HCT116 (cell line): ENCODE results near the gene DNM2. TPM values are rescaled to one million over a fixed set of nuclear protein-coding genes. Genes with fewer than 3 reads are reported as not detected.

Source experiments
- ATAC-seq: fragments of 200-7000 bp; cut with Tn5 transposase; 2 replicates; pipeline ENCODE4 v1.9.1; 2020; ENCODE audit warnings: mild to moderate bottlenecking, moderate library complexity
- BruUV-seq: library from RNA; stranded (reverse); fragments of 400-500 nt; replicated peaks from 2 replicates; lab custom pipeline; 2021; lab: Mats Ljungman, UMichigan
- CTCF ChIA-PET: fragments of 300-600 bp; sonication (Branson Sonifier 250); formaldehyde crosslinking; loops from one replicate; lab custom pipeline; 2021; ENCODE audit warnings: antibody characterized with exemption; lab: Charles Lee
- POLR2A ChIA-PET: fragments of 300-600, 350-600 bp; sonication (Branson Sonifier 250); formaldehyde crosslinking; loops from one replicate; lab custom pipeline; 2021; ENCODE audit warnings: antibody characterized with exemption; lab: Charles Lee
- RAD21 ChIA-PET, 2 experiments: fragments of 300-600 bp; sonication (Branson Sonifier 250); formaldehyde crosslinking; loops; one replicate each; lab custom pipeline; 2023; ENCODE audit warnings: low total read pairs in 2 of 2; ENCODE audit not compliant: uncharacterized antibody in 2 of 2, unreplicated experiment in 2 of 2, low non-redundant PET in 1 of 2; lab: Charles Lee
- DNase-seq: peaks from one replicate; pipeline ENCODE4 v3.0.0-alpha.2; 2010; ENCODE audit warnings: low read depth, low spot score
- H2AFZ ChIP-seq: fragments of 200-600 bp; shearing (Covaris generic), sonication (generic); 2 replicates; pipeline ENCODE4 v1.6.1; 2017; ENCODE audit warnings: low read depth, mixed run types, mixed read lengths, antibody characterized with exemption, low read length; ENCODE audit not compliant: poor library complexity, severe bottlenecking
- H3K27ac ChIP-seq: 2 replicates; pipeline ENCODE4 v1.5.1; 2012; ENCODE audit warnings: low read depth, low read length
- H3K27me3 ChIP-seq: fragments of 200-600 bp; sonication (generic); 2 replicates; pipeline ENCODE4 v1.6.1; 2016; ENCODE audit warnings: mixed run types, low read length, mixed read lengths; ENCODE audit not compliant: insufficient read depth
- H3K36me3 ChIP-seq, 2 experiments: fragments of 200-500 bp in 1 of 2; fragments of 200-600 bp in 1 of 2; sonication (Bioruptor generic) in 1 of 2; sonication (generic) in 1 of 2; 2 replicates each; pipeline versions ENCODE4 v1.5.1 to v1.6.1; 2014 to 2016; ENCODE audit warnings: low read length in 2 of 2, inconsistent platforms in 1 of 2, mixed read lengths in 1 of 2, mixed run types in 1 of 2; ENCODE audit not compliant: insufficient read depth in 2 of 2, control insufficient read depth in 1 of 2
- H3K4me1 ChIP-seq, 2 experiments: fragments of 200-600 bp in 1 of 2; sonication (generic) in 1 of 2; 2 replicates each; pipeline versions ENCODE4 v1.5.1 to v1.6.1; 2012 to 2017; ENCODE audit warnings: low read length in 2 of 2, inconsistent platforms in 1 of 2, mild to moderate bottlenecking in 1 of 2, mixed read lengths in 1 of 2, mixed run types in 1 of 2, moderate library complexity in 1 of 2; ENCODE audit not compliant: insufficient read depth in 2 of 2, control insufficient read depth in 1 of 2
- H3K4me2 ChIP-seq: fragments of 200-600 bp; sonication (generic); 2 replicates; pipeline ENCODE4 v1.6.1; 2017; ENCODE audit warnings: mixed run types, low read length, mixed read lengths
- H3K4me3 ChIP-seq, 2 experiments: fragments of 200-600 bp in 1 of 2; sonication (generic) in 1 of 2; replicated peaks in 1 of 2; 2 replicates each; pipeline ENCODE4 v1.5.1; 2011 to 2016; ENCODE audit warnings: low read length in 2 of 2, control low read depth in 1 of 2, low read depth in 1 of 2, mild to moderate bottlenecking in 1 of 2, mixed read lengths in 1 of 2, mixed run types in 1 of 2
- H3K79me2 ChIP-seq: fragments of 200-600 bp; sonication (generic); 2 replicates; pipeline ENCODE4 v1.6.1; 2017; ENCODE audit warnings: mild to moderate bottlenecking, mixed run types, low read length, moderate library complexity, mixed read lengths; ENCODE audit not compliant: insufficient read depth
- H3K9ac ChIP-seq: fragments of 200-600 bp; sonication (generic); 2 replicates; pipeline ENCODE4 v1.6.1; 2016; ENCODE audit warnings: low read length, mixed read lengths
- H3K9me2 ChIP-seq: fragments of 200-600 bp; sonication (generic), shearing (Covaris generic); 2 replicates; pipeline ENCODE4 v1.6.1; 2017; ENCODE audit warnings: mixed run types, mild to moderate bottlenecking, moderate library complexity; ENCODE audit not compliant: insufficient read depth
- H3K9me3 ChIP-seq, 2 experiments: fragments of 200-500 bp in 1 of 2; fragments of 200-600 bp in 1 of 2; sonication (Bioruptor generic) in 1 of 2; sonication (generic) in 1 of 2; 2 replicates each; pipeline ENCODE4 v1.6.1; 2014 to 2017; ENCODE audit warnings: low read length in 2 of 2, mixed read lengths in 2 of 2, inconsistent platforms in 1 of 2, low read depth in 1 of 2, mild to moderate bottlenecking in 1 of 2, mixed run types in 1 of 2, moderate library complexity in 1 of 2; ENCODE audit not compliant: control insufficient read depth in 1 of 2, insufficient read depth in 1 of 2
- H4K20me1 ChIP-seq: fragments of 200-600 bp; sonication (generic), shearing (Covaris generic); 2 replicates; pipeline ENCODE4 v1.6.1; 2017; ENCODE audit warnings: mixed run types, mild to moderate bottlenecking, moderate library complexity; ENCODE audit not compliant: insufficient read depth
- CBX3 ChIP-seq: IDR thresholded peaks from 2 replicates; pipeline ENCODE4 v1.6.1; 2012; ENCODE audit warnings: low read depth
- CEBPB ChIP-seq: IDR thresholded peaks from 2 replicates; pipeline ENCODE4 v1.6.1; 2012; ENCODE audit warnings: low read depth
- EGR1 ChIP-seq: IDR thresholded peaks from 2 replicates; pipeline ENCODE4 v1.6.1; 2012; ENCODE audit warnings: low read depth
- ELF1 ChIP-seq: IDR thresholded peaks from 2 replicates; pipeline ENCODE4 v1.6.1; 2012; ENCODE audit warnings: low read depth, borderline replicate concordance
- EZH2 ChIP-seq: fragments of 200-600 bp; sonication (generic); IDR thresholded peaks from 2 replicates; pipeline ENCODE4 v1.6.1; 2017; ENCODE audit warnings: antibody characterized with exemption, mixed run types
- EZH2phosphoT487 ChIP-seq: fragments of 200-600 bp; IDR thresholded peaks from 2 replicates; pipeline ENCODE4 v1.6.1; 2018; ENCODE audit warnings: antibody characterized with exemption, borderline replicate concordance
- FOSL1 ChIP-seq: IDR thresholded peaks from 2 replicates; pipeline ENCODE4 v1.6.1; 2012; ENCODE audit warnings: low read depth
- MAX ChIP-seq: IDR thresholded peaks from 2 replicates; pipeline ENCODE4 v1.6.1; 2012
- POLR2AphosphoS5 ChIP-seq: IDR thresholded peaks from 2 replicates; pipeline ENCODE4 v1.6.1; 2011; ENCODE audit warnings: mild to moderate bottlenecking, low read depth, low read length, moderate library complexity
- RAD21 ChIP-seq: IDR thresholded peaks from 2 replicates; pipeline ENCODE4 v1.6.1; 2012; ENCODE audit warnings: low read depth, mild to moderate bottlenecking
- REST ChIP-seq: IDR thresholded peaks from 2 replicates; pipeline ENCODE4 v1.6.1; 2012; ENCODE audit warnings: low read depth
- SIN3A ChIP-seq: IDR thresholded peaks from 2 replicates; pipeline ENCODE4 v1.6.1; 2012; ENCODE audit warnings: low read depth
- SRF ChIP-seq: IDR thresholded peaks from 2 replicates; pipeline ENCODE4 v1.6.1; 2012; ENCODE audit warnings: low read depth
- TCF7L2 ChIP-seq: IDR thresholded peaks from 2 replicates; pipeline ENCODE4 v1.7.0; 2011; ENCODE audit warnings: borderline replicate concordance, inconsistent platforms; ENCODE audit not compliant: insufficient read depth, insufficient read length; ENCODE audit errors: extremely low read depth
- YY1 ChIP-seq: IDR thresholded peaks from 2 replicates; pipeline ENCODE4 v1.6.1; 2011; ENCODE audit warnings: low read length, low read depth, moderate library complexity, mild to moderate bottlenecking; ENCODE audit not compliant: insufficient replicate concordance; ENCODE audit errors: extremely low read depth
- ZBTB33 ChIP-seq: IDR thresholded peaks from 2 replicates; pipeline ENCODE4 v1.6.1; 2011; ENCODE audit warnings: mild to moderate bottlenecking, low read length, moderate library complexity; ENCODE audit not compliant: insufficient replicate concordance; ENCODE audit errors: extremely low read depth
- ZFX ChIP-seq: fragments of 450-650 bp; IDR thresholded peaks from 2 replicates; pipeline ENCODE4 v1.6.1; 2017
- ZNF274 ChIP-seq: fragments of 200-500 bp; sonication (Bioruptor generic); IDR thresholded peaks from 2 replicates; pipeline ENCODE4 v1.6.1; 2014; ENCODE audit warnings: mild to moderate bottlenecking, low read depth, low read length, inconsistent platforms
- intact Hi-C: fragments of 100-400 bp; cut with micrococcal nuclease; formaldehyde crosslinking; loops from 2 replicates; pipeline ENCODE4 v1.10.0; 2022
- total RNA-seq: library from RNA; stranded (reverse); gene quantifications from one replicate; pipeline ENCODE4 v1.2.1, GENCODE V29; 2021; ENCODE audit not compliant: unreplicated experiment
- TF ChIP-seq, protein P1 (sequence below): IDR thresholded peaks from 2 replicates; pipeline ENCODE4 v1.6.1; 2012

DNM2 gene
- total RNA-seq, 1 experiment from 2014 or later: 183 TPM

DNA sequence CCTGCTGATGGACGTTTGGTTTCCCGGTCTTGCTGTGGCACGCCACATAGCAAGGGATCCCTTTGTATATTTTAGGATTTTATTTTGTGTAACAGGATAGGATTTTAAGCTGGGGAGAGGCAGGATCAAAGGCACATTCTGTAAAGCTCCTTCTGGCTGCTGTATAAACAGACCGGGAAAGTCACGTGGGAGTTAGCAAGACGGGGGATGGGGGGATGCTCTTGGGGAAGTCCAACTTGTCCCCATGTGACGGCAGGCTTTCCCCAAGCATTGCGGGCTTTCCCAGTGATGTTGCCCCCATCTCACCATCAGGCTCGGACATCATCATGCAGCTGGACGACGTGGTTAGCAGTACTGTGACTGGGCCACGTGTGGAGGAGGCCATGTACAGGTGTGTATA lies 10.9 kb upstream of the DNM2 start:
- H3K79me2 ChIP-seq: peaks cover 5% of the 10 kb centered on the region
- H3K9me2 ChIP-seq: no peaks in the 10 kb centered on the region
- peaks cover 0 to 10% of the 10 kb centered on the region in 2 experiments; a peak in 2 of 4 replicates for H3K36me3 ChIP-seq
- no peak for ATAC-seq
- POLR2A ChIA-PET: no interaction called here
- no peaks in the 10 kb centered on the region for H4K20me1 ChIP-seq
- H3K4me3 ChIP-seq: no peak overlapping the region
- no peak overlapping the region for H3K4me2 ChIP-seq
- no peak overlapping the region for H2AFZ ChIP-seq
- BruUV-seq: no TSS peak
- no peak overlapping the region for H3K27ac ChIP-seq
- no peak overlapping the region for H3K9ac ChIP-seq
- no peak for TF ChIP-seq EZH2
- TF ChIP-seq ZNF274: no peak
- no peak for TF ChIP-seq ELF1
- TF ChIP-seq YY1: no peak
- TF ChIP-seq EGR1: no peak
- TF ChIP-seq REST: no peak
- TF ChIP-seq ZFX: no peak
- TF ChIP-seq CEBPB: no peak
- TF ChIP-seq FOSL1: no peak
- TF ChIP-seq, protein P1, sequence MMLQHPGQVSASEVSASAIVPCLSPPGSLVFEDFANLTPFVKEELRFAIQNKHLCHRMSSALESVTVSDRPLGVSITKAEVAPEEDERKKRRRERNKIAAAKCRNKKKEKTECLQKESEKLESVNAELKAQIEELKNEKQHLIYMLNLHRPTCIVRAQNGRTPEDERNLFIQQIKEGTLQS: no peak
- no peak for TF ChIP-seq EZH2phosphoT487
- no peak for TF ChIP-seq POLR2AphosphoS5
- no peak for TF ChIP-seq CBX3
- no peak for TF ChIP-seq SIN3A
- no peak for TF ChIP-seq ZBTB33
- no peak for TF ChIP-seq RAD21
- TF ChIP-seq SRF: no peak
- no peak for TF ChIP-seq MAX
- TF ChIP-seq TCF7L2: no peak
- RAD21 ChIA-PET: no interaction called here
- no peaks in the 10 kb centered on the region for H3K9me3 ChIP-seq
- intact Hi-C loops: no loop called here
- no peak for DNase-seq
- H3K4me1 ChIP-seq: peaks cover 9 to 14% of the 10 kb centered on the region in 2 experiments
- CTCF ChIA-PET: interaction anchor here (1.7 kb wide), 1 partner anchor 10 kb away, joined by 7 read pairs; the partner anchor contains the start of gene DNM2
- H3K27me3 ChIP-seq: no peaks in the 10 kb centered on the region
